GM19452 (cell line): ENCODE data around the gene LRP3.
"Not testable (repeated sequence)": the region's sequence is repeated elsewhere in the genome, so short reads cannot be mapped to it uniquely, and the experiment has no call there.

ENCODE experiments used
- ATAC-seq: cut with Tn5 transposase; IDR thresholded peaks from one replicate; pipeline ENCODE4 v1.9.1; 2021; ENCODE audit not compliant: unreplicated experiment

Gene LRP3

DNA sequence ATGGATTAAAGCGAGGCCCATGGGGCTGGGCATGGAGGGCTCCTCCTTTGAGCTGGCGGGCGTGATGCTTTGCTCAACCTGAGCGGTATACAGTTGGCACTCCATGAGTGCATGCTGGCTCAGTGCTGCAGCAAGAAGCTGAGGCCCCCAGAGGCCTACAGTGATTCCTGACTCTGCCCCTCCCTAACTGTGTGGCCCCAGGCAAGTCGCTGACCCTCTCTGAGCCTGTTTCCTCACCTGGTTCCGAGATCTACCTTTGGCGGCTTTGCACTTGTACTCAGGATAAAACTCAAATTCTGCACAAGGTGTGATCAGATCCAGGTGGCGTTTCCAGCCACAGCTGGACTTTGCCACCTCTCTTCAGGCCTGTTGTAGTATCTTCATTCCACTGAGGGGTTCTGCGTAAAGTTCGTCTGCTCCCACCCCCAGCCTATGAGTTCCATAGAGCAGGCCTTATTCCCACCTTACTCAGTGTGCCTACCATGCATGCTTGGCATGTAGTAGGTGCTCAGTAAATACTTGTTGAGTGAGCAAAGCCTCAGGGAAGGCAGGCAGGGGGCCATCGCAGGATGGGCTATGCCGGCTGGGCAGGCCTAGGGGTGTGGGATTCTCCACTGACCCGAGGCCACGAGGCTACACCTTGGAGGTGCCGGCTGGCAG lies 7.9 kb downstream of the LRP3 start:
- no peak for ATAC-seq

- no peak for ATAC-seq
Observed at GRCh38 chr19:33202546-33203507, 8.7 kb downstream of the LRP3 start.

DNA sequence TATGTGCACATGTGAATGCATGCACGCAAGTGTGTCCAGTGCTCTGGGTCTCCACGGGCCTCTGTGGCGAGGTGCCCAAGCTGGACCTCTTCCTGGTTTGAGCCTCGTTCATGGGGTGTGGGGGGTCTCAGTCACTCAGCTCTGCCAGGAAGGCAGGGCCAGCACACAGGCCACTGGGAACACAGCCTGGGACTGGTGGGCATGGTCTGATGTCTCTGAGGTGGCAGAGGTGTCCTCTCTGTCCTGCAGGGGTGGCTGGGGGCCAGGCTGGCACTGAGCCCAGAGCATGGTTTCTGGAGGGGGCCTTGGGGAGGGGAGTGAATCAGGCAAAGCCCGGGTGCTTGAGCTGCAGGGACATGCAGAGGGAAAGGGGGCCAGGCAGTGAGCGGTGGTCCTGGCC lies 9.4 kb downstream of the LRP3 start:
- ATAC-seq = no peak

GRCh38 chr19:33204136-33204973 lies 10.2 kb downstream of the LRP3 start:
- no peak for ATAC-seq

GRCh38 chr19:33205110-33205509 lies 11.0 kb downstream of the LRP3 start:
- no peak for ATAC-seq

DNA sequence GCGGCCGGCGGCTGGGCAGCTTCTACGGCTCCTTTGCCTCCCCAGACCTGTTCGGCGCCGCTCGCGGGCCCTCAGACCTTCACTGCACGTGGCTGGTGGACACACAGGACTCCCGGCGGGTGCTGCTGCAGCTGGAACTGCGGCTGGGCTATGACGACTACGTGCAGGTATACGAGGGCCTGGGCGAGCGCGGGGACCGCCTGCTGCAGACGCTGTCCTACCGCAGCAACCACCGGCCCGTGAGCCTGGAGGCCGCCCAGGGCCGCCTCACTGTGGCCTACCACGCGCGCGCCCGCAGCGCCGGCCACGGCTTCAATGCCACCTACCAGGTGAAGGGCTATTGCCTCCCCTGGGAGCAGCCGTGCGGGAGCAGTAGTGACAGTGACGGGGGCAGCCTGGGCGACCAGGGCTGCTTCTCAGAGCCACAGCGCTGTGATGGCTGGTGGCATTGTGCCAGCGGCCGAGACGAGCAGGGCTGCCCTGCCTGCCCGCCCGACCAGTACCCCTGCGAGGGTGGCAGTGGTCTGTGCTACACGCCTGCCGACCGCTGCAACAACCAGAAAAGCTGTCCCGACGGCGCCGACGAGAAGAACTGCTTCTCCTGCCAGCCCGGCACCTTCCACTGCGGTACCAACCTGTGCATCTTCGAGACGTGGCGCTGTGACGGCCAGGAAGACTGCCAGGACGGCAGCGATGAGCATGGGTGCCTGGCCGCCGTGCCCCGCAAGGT lies 11.6 kb downstream of the LRP3 start:
- no peak for ATAC-seq

- no peak for ATAC-seq
Observed at GRCh38 chr19:33206261-33207039, 12.3 kb downstream of the LRP3 start.

DNA sequence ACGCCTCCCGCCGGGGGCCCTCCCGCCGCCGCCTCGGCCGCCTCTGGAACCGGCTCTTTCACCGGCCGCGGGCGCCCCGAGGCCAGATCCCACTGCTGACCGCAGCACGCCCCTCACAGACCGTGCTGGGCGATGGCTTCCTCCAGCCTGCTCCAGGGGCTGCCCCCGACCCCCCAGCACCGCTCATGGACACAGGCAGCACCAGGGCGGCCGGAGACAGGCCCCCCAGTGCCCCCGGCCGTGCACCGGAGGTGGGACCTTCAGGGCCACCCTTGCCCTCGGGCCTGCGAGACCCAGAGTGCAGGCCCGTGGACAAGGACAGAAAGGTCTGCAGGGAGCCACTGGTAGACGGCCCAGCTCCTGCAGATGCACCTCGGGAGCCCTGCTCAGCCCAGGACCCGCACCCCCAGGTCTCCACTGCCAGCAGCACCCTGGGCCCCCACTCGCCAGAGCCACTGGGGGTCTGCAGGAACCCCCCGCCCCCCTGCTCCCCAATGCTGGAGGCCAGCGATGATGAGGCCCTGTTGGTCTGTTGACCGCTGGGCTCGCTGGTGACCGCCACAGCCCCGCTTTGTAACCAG lies 13.0 kb downstream of the LRP3 start:
- ATAC-seq = no peak

GRCh38 chr19:33207903-33208302 lies 13.8 kb downstream of the LRP3 start:
- no peak for ATAC-seq

- no peak for ATAC-seq
Observed at GRCh38 chr19:33208371-33208895, 14.3 kb downstream of the LRP3 start.

DNA sequence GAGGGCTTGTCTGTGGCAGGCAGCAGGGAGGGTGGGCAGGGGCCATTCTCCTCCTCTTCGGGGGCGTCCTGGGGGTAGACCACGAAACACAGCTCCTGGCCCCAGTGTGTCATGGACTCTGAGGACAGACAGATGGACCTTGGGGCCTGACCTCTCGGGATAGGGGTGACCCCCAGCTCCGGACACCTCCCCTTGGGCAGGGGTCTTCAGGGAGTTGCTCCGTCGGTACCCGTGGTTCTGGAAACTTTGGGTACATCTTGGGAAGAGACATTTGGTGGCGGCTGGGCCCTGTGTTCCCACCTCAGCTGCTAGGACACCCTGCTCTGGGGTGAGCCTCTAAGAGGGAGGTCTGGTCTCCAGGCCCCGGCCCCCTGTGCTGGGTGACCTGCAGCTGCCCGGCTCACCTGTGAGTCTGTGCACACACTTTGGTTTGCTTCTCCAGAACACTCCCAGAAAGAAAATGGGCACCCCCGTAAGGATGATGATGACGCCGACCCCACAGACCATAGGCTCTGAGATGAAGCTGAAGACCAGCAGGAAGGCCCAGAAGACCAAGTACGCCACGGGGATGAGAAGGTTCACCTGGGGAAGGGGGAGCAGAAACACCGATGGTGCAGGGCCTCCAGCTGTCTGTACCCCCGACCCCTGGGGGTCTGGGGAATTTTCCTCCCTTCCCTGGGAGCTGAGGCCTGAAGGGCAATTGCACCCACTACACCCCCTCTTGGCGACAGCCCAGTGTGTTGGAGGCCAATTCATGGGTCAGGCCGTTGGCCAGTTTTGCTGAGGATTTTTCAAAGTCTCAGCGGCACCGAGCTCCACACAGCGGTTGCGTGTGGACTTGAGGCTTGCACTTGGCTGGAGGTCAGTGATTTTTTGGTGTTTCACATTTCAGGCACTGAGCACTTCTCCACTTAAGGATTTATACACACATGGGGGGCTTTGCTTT lies 15.0 kb downstream of the LRP3 start:
- no peak for ATAC-seq

DNA sequence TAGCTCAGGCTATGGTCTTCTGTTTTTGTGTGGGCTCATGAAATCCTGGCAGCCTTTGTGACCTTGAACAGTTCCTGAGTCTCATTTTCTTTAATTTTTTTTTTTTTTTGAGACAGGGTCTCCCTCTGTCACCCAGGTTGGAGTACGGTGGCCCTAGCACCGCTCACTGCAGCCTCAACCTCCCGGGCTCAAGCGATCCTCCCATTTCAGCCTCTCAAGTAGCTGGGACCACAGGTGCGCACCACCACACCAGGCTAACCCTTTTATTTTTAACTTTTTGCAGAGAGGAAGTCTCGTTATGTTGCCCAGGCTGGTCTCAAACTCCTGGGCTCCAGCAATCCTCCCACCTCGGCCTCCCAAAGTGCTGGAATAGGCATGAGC lies 15.7 kb downstream of the LRP3 start:
- ATAC-seq = not testable (repeated sequence)

DNA sequence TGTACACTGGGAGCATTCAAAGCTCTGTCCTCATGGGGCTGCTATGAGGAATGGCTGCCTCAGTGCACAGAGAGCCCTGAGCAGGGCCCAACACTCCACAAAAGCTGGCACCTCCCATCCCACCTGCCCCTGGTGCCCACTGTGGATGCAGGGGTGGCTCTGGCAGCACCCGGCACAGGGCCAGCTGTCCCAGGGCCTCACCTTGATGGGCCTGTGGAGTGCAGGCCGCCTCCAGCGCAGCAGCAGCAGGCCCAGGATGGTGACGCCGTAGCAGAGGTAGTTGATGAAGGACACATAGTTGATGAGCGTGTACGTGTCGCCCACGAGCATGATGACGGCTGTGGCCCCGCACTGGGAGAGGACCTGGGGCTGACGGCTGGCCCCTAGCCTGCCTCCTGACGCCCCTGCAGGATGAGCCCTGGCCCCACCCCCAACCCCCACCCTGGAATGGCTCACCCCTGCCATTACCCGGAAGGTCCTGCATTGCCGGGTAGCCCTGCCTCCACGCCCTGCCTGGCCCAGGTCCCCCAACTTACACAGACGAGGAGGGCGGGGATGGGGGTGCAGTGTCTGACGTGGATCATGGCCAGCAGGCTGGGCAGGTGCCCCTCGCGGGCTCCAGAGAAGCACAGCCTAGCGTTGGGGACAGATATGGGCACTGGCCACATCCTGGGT lies 16.3 kb downstream of the LRP3 start:
- no peak for ATAC-seq

GRCh38 chr19:33211794-33212435 lies 17.8 kb downstream of the LRP3 start:
- ATAC-seq = no peak

GRCh38 chr19:33212436-33213172 lies 18.5 kb downstream of the LRP3 start:
- no peak for ATAC-seq

DNA sequence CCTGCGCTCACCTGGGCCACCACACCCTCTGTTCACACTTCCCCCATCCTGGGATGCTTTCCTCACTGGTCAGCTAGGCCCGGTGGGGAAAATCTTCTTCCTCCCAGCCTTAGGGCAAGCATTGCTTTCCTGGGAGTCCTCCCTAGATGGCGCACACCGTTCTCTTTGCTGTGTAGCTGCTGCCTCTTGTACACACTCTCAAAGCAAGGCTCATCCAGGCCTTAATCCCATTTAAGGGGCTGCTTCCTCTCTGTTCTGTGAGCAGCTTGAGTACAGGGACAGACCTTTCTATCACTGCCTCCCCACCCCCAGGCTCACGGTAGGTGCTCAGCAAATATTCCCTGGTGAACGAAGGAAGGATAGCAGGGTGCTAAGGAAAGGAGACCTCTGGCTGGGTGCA lies 20.5 kb downstream of the LRP3 start:
- no peak for ATAC-seq
